ENCODE measurements around the gene CHM.

Gene CHM

GRCh38 chrX:85998954-85999353, 48.4 kb downstream of the CHM start:
- no peak overlapping the region for H2AFZ ChIP-seq (ENCODE audit: low read depth, low read length, severe bottlenecking)
- no peak overlapping the region for H3K9ac ChIP-seq (ENCODE audit: low read length)
- no peaks in the 10 kb centered on the region for H3F3A ChIP-seq (ENCODE audit: insufficient read depth)
- no peaks in the 10 kb centered on the region for H3K9me3 ChIP-seq (ENCODE audit: insufficient read depth, low read length)
- no peak overlapping the region for H3K4me2 ChIP-seq (ENCODE audit: low read depth, low read length, poor library complexity, severe bottlenecking)
- no peaks in the 10 kb centered on the region for H3K9me2 ChIP-seq (replicated peaks; ENCODE audit: insufficient read depth, low read length)
- H3K79me2 ChIP-seq (ENCODE audit: insufficient read depth, low read length), result no peaks in the 10 kb centered on the region; the same call in 1 of the 2 replicates
- no peaks in the 10 kb centered on the region for H4K20me1 ChIP-seq (ENCODE audit: low read depth, low read length)
- H3K27ac ChIP-seq (ENCODE audit: low read depth, low read length), result no peak overlapping the region
- H3K36me3 ChIP-seq (ENCODE audit: low read length), result no peaks in the 10 kb centered on the region
- TF ChIP-seq CTCF (IDR thresholded peaks at IDR 0.05; ENCODE audit: insufficient read depth, low read length, poor library complexity, severe bottlenecking) (no peak), EZH2phosphoT487 (conservative IDR thresholded peaks at IDR 0.05; ENCODE audit: low read length) (no peak)
- no peak overlapping the region for H3K4me3 ChIP-seq (ENCODE audit: insufficient read depth, low read length, poor library complexity, severe bottlenecking)
- no peaks in the 10 kb centered on the region for H3K27me3 ChIP-seq (ENCODE audit: low read length)

- no peaks in the 10 kb centered on the region for H3F3A ChIP-seq (ENCODE audit: insufficient read depth)
Observed at GRCh38 chrX:85996555-85996954, 50.8 kb downstream of the CHM start.

DNA sequence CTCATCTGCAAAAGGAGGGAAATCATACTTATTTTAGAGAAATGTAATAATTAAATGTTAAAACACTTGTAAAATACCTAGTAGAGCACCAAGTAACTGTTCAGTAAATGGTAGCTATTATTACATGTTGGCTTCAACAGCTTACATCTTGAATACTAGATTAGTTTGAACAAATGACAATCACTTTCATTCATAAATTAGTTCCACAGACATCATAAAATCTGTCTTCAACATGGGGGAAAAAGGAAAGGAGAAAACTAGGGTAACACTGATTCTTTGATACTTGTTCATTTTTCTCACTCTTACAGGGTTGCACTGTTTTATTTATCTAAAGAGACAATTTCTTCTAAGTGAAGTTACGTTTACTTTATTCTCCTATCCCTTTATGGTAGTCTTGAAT, 51.7 kb downstream of the CHM start:
- no peaks in the 10 kb centered on the region for H3K9me3 ChIP-seq (ENCODE audit: insufficient read depth, low read length)
- no peak overlapping the region for H3K9ac ChIP-seq (ENCODE audit: low read length)
- TF ChIP-seq CTCF (IDR thresholded peaks at IDR 0.05; ENCODE audit: insufficient read depth, low read length, poor library complexity, severe bottlenecking) (no peak), EZH2phosphoT487 (conservative IDR thresholded peaks at IDR 0.05; ENCODE audit: low read length) (no peak)
- no peaks in the 10 kb centered on the region for H3K36me3 ChIP-seq (ENCODE audit: low read length)
- no peaks in the 10 kb centered on the region; the same call in 1 of the 2 replicates for H3K79me2 ChIP-seq (ENCODE audit: insufficient read depth, low read length)
- no peak overlapping the region for H2AFZ ChIP-seq (ENCODE audit: low read depth, low read length, severe bottlenecking)
- H3K4me2 ChIP-seq (ENCODE audit: low read depth, low read length, poor library complexity, severe bottlenecking), result no peak overlapping the region
- no peaks in the 10 kb centered on the region for H3F3A ChIP-seq (ENCODE audit: insufficient read depth)
- H4K20me1 ChIP-seq (ENCODE audit: low read depth, low read length), result no peaks in the 10 kb centered on the region
- H3K27ac ChIP-seq (ENCODE audit: low read depth, low read length), result no peak overlapping the region
- H3K27me3 ChIP-seq (ENCODE audit: low read length), result no peaks in the 10 kb centered on the region
- H3K4me3 ChIP-seq (ENCODE audit: insufficient read depth, low read length, poor library complexity, severe bottlenecking), result no peak overlapping the region
- no peaks in the 10 kb centered on the region for H3K9me2 ChIP-seq (replicated peaks; ENCODE audit: insufficient read depth, low read length)

More at GRCh38 chrX:85996555-85996954, 50.8 kb downstream of the CHM start:
- no peaks in the 10 kb centered on the region for H4K20me1 ChIP-seq (ENCODE audit: low read depth, low read length)
- H3K9me3 ChIP-seq (ENCODE audit: insufficient read depth, low read length), result no peaks in the 10 kb centered on the region
- no peak overlapping the region for H3K9ac ChIP-seq (ENCODE audit: low read length)
- no peaks in the 10 kb centered on the region for H3K27me3 ChIP-seq (ENCODE audit: low read length)
- H2AFZ ChIP-seq (ENCODE audit: low read depth, low read length, severe bottlenecking), result no peak overlapping the region
- no peaks in the 10 kb centered on the region for H3K36me3 ChIP-seq (ENCODE audit: low read length)
- no peaks in the 10 kb centered on the region for H3K9me2 ChIP-seq (replicated peaks; ENCODE audit: insufficient read depth, low read length)
- no peak overlapping the region for H3K4me2 ChIP-seq (ENCODE audit: low read depth, low read length, poor library complexity, severe bottlenecking)
- TF ChIP-seq CTCF (IDR thresholded peaks at IDR 0.05; ENCODE audit: insufficient read depth, low read length, poor library complexity, severe bottlenecking), result no peak
- TF ChIP-seq EZH2phosphoT487 (conservative IDR thresholded peaks at IDR 0.05; ENCODE audit: low read length), result no peak
- H3K27ac ChIP-seq (ENCODE audit: low read depth, low read length), result no peak overlapping the region
- H3K79me2 ChIP-seq (ENCODE audit: insufficient read depth, low read length), result no peaks in the 10 kb centered on the region; the same call in 1 of the 2 replicates
- no peak overlapping the region for H3K4me3 ChIP-seq (ENCODE audit: insufficient read depth, low read length, poor library complexity, severe bottlenecking)
